ENCODE data around the gene C17orf107. TPM values are rescaled to one million over a fixed set of nuclear protein-coding genes. Genes with fewer than 3 reads are reported as not detected.
A peak's percentile ranks its signal among the peaks of the same experiment; 100 is the strongest.

Gene C17orf107
- total RNA-seq, 1 donor from 2014 or later = 1.1 TPM

DNA sequence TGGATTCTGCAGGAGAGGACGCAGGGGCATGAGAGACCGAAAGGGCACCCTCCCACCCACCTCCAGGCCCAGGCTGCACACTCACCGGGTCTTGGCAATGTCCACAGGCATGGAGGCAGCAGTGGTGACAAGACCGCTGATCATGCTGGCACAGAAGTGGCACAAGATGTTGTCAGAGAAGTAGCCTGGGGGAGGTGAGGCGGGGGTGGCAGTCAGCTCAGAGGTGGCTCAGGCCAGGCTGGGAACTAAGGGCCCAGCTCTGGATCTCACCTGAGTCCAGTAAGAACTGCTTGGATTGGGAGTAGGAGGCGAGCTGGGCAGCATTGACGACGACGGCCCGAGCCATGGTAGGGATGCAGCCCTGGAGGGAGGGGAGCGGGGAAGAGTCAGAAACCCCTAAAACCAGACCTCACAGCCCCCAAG is 38.7 kb downstream of the C17orf107 start:
- H3K79me2 ChIP-seq (ENCODE audit: low read depth) = peaks cover 49% of the 10 kb centered on the region
- peaks cover 29% of the 10 kb centered on the region for H4K20me1 ChIP-seq (ENCODE audit: low read depth)
- H3K9ac ChIP-seq = no peak overlapping the region
- H3K4me2 ChIP-seq = no peak overlapping the region
- Mint-ChIP-seq H3K27me3 (ENCODE audit: insufficient read depth, low read depth) (peaks cover 5% of the 10 kb centered on the region), H3K9me3 (no peaks in the 10 kb centered on the region), H3K27ac (peak overlapping the region; percentile 78), H3K36me3 (peaks cover 17% of the 10 kb centered on the region), H3K4me3 (peak overlapping the region; percentile 96), H3K4me1 (peaks cover 27% of the 10 kb centered on the region)
- no peaks in the 10 kb centered on the region for H3K36me3 ChIP-seq
- no peaks in the 10 kb centered on the region for H3K27me3 ChIP-seq
- no peak for DNase-seq (ENCODE audit: low spot score)
- no peak overlapping the region for H3K4me3 ChIP-seq
- H3F3A ChIP-seq (ENCODE audit: low read depth) = peaks cover 36% of the 10 kb centered on the region
- no peaks in the 10 kb centered on the region for H3K9me3 ChIP-seq (ENCODE audit: low read depth)
- peaks cover 16% of the 10 kb centered on the region for H3K4me1 ChIP-seq
- H3K27ac ChIP-seq = no peak overlapping the region
- TF ChIP-seq EZH2phosphoT487 (IDR thresholded peaks at IDR 0.05) = no peak
- no peak for TF ChIP-seq EZH2 (IDR thresholded peaks at IDR 0.05)
- TF ChIP-seq, protein P1, sequence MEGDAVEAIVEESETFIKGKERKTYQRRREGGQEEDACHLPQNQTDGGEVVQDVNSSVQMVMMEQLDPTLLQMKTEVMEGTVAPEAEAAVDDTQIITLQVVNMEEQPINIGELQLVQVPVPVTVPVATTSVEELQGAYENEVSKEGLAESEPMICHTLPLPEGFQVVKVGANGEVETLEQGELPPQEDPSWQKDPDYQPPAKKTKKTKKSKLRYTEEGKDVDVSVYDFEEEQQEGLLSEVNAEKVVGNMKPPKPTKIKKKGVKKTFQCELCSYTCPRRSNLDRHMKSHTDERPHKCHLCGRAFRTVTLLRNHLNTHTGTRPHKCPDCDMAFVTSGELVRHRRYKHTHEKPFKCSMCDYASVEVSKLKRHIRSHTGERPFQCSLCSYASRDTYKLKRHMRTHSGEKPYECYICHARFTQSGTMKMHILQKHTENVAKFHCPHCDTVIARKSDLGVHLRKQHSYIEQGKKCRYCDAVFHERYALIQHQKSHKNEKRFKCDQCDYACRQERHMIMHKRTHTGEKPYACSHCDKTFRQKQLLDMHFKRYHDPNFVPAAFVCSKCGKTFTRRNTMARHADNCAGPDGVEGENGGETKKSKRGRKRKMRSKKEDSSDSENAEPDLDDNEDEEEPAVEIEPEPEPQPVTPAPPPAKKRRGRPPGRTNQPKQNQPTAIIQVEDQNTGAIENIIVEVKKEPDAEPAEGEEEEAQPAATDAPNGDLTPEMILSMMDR (IDR thresholded peaks at IDR 0.05) = no peak
- no peak overlapping the region for H2AFZ ChIP-seq (replicated peaks)

DNA sequence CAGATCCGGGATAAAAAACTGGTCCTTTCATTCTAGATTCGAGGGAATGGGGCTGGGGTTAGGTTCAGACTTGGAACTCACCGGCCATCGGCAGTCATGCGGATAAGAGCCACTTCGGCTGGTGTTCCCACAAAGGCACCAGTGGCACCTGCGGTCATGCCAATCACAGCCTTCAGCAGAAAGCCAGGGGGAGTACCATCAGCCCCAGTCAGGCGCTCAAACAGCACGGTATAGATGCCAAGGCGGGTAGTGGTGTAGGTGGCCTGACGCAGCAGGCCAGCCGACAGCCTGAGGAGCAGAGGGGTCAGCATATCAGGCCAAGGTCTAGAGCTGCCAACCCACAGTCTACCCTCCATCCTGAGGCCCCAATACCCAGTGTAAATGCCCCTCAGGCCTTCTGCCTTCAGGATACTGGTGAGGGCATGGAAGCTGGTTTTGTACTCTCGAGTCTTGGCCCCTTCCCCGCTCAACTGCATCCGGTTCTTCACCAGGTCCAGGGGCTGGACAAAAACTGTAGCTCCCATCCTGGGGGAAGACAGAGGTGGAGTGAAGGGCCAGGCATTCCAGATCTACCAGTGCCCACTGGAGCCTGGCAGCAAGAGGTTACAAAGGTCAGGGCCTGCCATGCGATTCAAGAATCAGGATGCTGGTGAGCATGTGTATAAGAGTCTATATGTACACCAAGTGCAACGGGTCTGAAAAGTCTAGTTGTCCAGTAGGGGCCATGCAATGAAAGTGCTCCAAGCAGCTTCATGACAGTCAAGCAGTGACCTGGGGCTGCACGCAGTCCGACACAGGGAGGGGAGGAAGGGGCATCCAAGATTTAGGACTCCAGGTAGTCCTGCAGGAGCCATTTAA is 39.6 kb downstream of the C17orf107 start:
- Histone ChIP-seq H3F3A (ENCODE audit: low read depth) (peaks cover 43% of the 10 kb centered on the region), H3K4me3 (peak overlapping the region; percentile 78), H3K4me2 (peak overlapping the region; percentile 100), H2AFZ (replicated peaks) (peak overlapping the region; percentile 77), H3K27ac (peak overlapping the region; percentile 89), H3K36me3 (no peaks in the 10 kb centered on the region), H3K9me3 (ENCODE audit: low read depth) (no peaks in the 10 kb centered on the region), H3K9ac (peak overlapping the region; percentile 96), H3K27me3 (no peaks in the 10 kb centered on the region), H3K79me2 (ENCODE audit: low read depth) (peaks cover 56% of the 10 kb centered on the region), H4K20me1 (ENCODE audit: low read depth) (peaks cover 30% of the 10 kb centered on the region), H3K4me1 (peaks cover 16% of the 10 kb centered on the region)
- Mint-ChIP-seq H3K36me3 (peaks cover 17% of the 10 kb centered on the region), H3K27ac (peak overlapping the region; percentile 97), H3K27me3 (ENCODE audit: insufficient read depth, low read depth) (peaks cover 2% of the 10 kb centered on the region), H3K4me3 (peak overlapping the region; percentile 96), H3K9me3 (no peaks in the 10 kb centered on the region), H3K4me1 (peaks cover 25% of the 10 kb centered on the region)
- DNase-seq (ENCODE audit: low spot score) = no peak
- TF ChIP-seq EZH2 (IDR thresholded peaks at IDR 0.05) = no peak
- TF ChIP-seq EZH2phosphoT487 (IDR thresholded peaks at IDR 0.05) = no peak
- TF ChIP-seq, protein P1 (IDR thresholded peaks at IDR 0.05) = no peak

DNA sequence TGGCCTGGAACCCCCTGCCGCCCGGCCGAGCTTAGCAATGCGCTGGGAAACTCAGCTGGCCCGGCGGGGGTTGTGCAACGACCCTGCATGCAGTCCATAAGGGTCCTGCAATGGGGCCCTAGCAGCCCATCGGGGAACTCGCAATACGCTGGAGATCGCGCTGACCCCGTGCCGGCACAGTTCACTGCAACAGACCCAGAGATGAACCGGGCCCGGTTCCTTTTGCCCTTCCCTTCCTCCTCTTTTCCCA is 40.1 kb downstream of the C17orf107 start:
- H3K36me3 Mint-ChIP-seq = peaks cover 20% of the 10 kb centered on the region
- H3K9me3 Mint-ChIP-seq = no peaks in the 10 kb centered on the region
- H3K9me3 ChIP-seq (ENCODE audit: low read depth) = no peaks in the 10 kb centered on the region
- peak overlapping the region; percentile 78 for H3K4me3 ChIP-seq
- DNase-seq (ENCODE audit: low spot score) = no peak
- H3K27me3 Mint-ChIP-seq (ENCODE audit: insufficient read depth, low read depth) = peaks cover 5% of the 10 kb centered on the region
- H3F3A ChIP-seq (ENCODE audit: low read depth) = peaks cover 48% of the 10 kb centered on the region
- no peaks in the 10 kb centered on the region for H3K36me3 ChIP-seq
- H3K4me3 Mint-ChIP-seq = peak overlapping the region; percentile 96
- peak overlapping the region; percentile 96 for H3K9ac ChIP-seq
- peak overlapping the region; percentile 100 for H3K4me2 ChIP-seq
- no peak for TF ChIP-seq EZH2 (IDR thresholded peaks at IDR 0.05)
- no peak for TF ChIP-seq EZH2phosphoT487 (IDR thresholded peaks at IDR 0.05)
- TF ChIP-seq, protein P1 (IDR thresholded peaks at IDR 0.05) = no peak
- peaks cover 16% of the 10 kb centered on the region for H3K4me1 ChIP-seq
- peaks cover 25% of the 10 kb centered on the region for H3K4me1 Mint-ChIP-seq
- peaks cover 30% of the 10 kb centered on the region for H4K20me1 ChIP-seq (ENCODE audit: low read depth)
- H3K27ac Mint-ChIP-seq = peak overlapping the region; percentile 97
- H3K79me2 ChIP-seq (ENCODE audit: low read depth) = peaks cover 60% of the 10 kb centered on the region
- H3K27ac ChIP-seq = peak overlapping the region; percentile 89
- peak overlapping the region; percentile 77 for H2AFZ ChIP-seq (replicated peaks)
- no peaks in the 10 kb centered on the region for H3K27me3 ChIP-seq
